Fibroblast of the aortic adventitia (primary cell): Measurements from ENCODE around the gene PPP6R2. TPM values are rescaled to one million over a fixed set of nuclear protein-coding genes. Genes with fewer than 3 reads are reported as not detected.
"Not testable (repeated sequence)": the region's sequence is repeated elsewhere in the genome, so short reads cannot be mapped to it uniquely, and the experiment has no call there.

ENCODE experiments used
- DNase-seq: peaks from one replicate; pipeline ENCODE4 v3.0.0-alpha.2; 2010; ENCODE audit warnings: low read depth
- H3K4me3 ChIP-seq: 2 replicates; pipeline ENCODE4 v1.5.1; 2011; ENCODE audit warnings: low read depth, mild to moderate bottlenecking, control low read depth, low read length, moderate library complexity
- total RNA-seq: library from RNA; depleted of rRNA; stranded (reverse); fragments of >200 nt; gene quantifications from 2 replicates; pipeline ENCODE4 v1.2.3, GENCODE V29; 2012; ENCODE audit warnings: low replicate concordance
- TF ChIP-seq, protein P1 (sequence below): IDR thresholded peaks from 2 replicates; pipeline ENCODE4 v1.5.1; 2011; ENCODE audit warnings: mild to moderate bottlenecking, low read length, control low read depth, inconsistent platforms; ENCODE audit not compliant: insufficient read depth

Gene PPP6R2
- total RNA-seq, 1 donor = 38.5 TPM

DNA sequence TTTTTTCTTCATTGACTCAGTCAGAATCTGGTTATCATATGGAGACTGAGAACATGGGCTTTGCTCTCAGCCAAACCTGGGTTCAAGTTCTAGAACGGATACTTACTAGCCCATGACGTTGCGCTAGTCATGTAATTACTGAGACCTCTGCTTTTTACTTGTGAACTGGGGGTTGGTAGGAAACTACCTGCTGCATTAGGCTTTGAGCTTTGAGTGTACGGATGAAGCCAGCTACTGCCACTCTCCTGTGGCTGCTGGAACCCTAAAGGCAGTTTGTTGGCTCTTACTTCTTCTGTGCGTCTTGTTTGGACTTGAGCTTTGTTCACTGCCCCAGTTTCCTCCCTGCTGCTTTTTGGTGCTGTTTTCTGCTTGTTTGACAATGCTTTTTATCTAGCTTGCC is 18.1 kb downstream of the PPP6R2 start:
- H3K4me3 ChIP-seq = no peak overlapping the region
- TF ChIP-seq, protein P1, sequence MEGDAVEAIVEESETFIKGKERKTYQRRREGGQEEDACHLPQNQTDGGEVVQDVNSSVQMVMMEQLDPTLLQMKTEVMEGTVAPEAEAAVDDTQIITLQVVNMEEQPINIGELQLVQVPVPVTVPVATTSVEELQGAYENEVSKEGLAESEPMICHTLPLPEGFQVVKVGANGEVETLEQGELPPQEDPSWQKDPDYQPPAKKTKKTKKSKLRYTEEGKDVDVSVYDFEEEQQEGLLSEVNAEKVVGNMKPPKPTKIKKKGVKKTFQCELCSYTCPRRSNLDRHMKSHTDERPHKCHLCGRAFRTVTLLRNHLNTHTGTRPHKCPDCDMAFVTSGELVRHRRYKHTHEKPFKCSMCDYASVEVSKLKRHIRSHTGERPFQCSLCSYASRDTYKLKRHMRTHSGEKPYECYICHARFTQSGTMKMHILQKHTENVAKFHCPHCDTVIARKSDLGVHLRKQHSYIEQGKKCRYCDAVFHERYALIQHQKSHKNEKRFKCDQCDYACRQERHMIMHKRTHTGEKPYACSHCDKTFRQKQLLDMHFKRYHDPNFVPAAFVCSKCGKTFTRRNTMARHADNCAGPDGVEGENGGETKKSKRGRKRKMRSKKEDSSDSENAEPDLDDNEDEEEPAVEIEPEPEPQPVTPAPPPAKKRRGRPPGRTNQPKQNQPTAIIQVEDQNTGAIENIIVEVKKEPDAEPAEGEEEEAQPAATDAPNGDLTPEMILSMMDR = no peak
- no peak for DNase-seq

- TF ChIP-seq, protein P1 = no peak
- DNase-seq = no peak
- H3K4me3 ChIP-seq = no peak overlapping the region
These were observed 18.6 kb downstream of the PPP6R2 start for GRCh38 chr22:50361688-50362087.

DNA sequence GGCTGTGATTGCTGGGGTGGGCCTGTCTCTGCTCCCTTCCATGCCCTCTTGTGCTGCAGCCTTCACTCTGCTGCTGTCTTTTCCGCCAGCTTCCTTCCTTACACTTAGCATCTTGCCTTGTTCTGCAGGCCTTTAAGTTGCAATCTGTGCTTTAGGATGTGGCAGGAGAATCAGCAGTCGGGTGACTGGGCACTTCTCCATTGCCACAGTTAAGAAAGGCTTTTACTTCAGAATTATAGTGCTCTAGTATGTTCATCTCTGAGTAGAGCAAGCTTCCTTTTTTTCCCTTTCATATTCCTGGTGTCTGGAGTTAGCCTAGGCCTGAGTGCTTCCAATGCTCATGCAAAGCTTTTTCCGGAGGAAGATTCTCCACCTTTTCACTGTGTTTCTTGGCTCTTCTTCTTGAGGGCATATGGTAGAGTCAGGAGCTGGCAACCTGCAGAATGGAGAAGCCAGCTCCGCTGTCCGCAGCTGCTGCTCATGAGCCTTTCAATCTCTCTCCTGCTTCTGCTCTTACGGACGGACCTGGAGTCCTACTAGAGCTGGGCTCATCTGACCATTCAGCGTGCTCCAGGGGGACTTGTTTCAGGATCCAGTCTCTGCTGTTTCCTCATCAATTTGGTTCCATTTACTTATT is 20.2 kb downstream of the PPP6R2 start:
- DNase-seq = no peak
- TF ChIP-seq, protein P1 = no peak
- no peak overlapping the region for H3K4me3 ChIP-seq

- H3K4me3 ChIP-seq, DNase-seq: not testable (repeated sequence)
These were observed 20.7 kb downstream of the PPP6R2 start for GRCh38 chr22:50363803-50364194.

GRCh38 chr22:50367778-50368500 is 24.8 kb downstream of the PPP6R2 start:
- TF ChIP-seq, protein P1 = no peak
- no peak for DNase-seq
- H3K4me3 ChIP-seq = no peak overlapping the region

DNA sequence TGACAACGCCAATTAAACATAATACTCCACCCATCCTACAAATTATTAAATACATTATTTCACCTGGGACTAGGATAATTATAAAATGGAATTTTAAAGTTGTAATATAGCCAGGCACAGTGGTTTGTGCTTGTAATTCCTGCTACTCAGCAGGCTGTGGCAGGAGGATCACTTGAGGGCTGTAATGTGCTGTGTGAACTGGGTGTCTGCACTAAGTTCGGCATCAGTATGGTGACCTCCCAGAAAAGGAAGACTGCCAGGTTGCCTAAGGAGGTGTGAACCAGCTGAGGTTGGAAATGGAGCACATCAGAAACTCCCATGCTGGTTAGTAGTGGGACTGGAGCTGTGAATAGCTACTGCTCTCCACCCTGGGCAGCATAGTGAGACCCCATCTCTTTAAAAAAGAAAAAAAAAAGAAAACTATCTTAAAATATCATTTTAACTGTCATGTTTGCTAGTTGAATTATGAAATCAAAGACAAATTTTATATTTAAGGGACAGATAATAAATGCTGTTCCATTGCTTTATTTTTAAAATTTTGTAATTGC is 28.0 kb downstream of the PPP6R2 start:
- TF ChIP-seq, protein P1 = no peak
- DNase-seq = no peak
- no peak overlapping the region for H3K4me3 ChIP-seq

GRCh38 chr22:50376085-50376651 is 33.0 kb downstream of the PPP6R2 start:
- DNase-seq = no peak
- TF ChIP-seq, protein P1 = no peak
- H3K4me3 ChIP-seq = no peak overlapping the region

GRCh38 chr22:50381021-50381555 is 38.0 kb downstream of the PPP6R2 start:
- H3K4me3 ChIP-seq, DNase-seq: not testable (repeated sequence)
